Measurements from ENCODE around the gene EPM2AIP1.
"Not testable (repeated sequence)": the region's sequence is repeated elsewhere in the genome, so short reads cannot be mapped to it uniquely, and the experiment has no call there.

The EPM2AIP1 gene

GRCh38 chr3:36954452-36955134 is 38.3 kb downstream of the EPM2AIP1 start:
- DNase-seq, result no peak

- DNase-seq, result not testable (repeated sequence)
Observed at GRCh38 chr3:36947814-36948213, 45.1 kb downstream of the EPM2AIP1 start.

- DNase-seq, result no peak
Observed at GRCh38 chr3:36945333-36945980, 47.5 kb downstream of the EPM2AIP1 start.

- peak in 52 of 58 donors; percentile 5 to 71 (median 36) for DNase-seq
Observed at GRCh38 chr3:36944641-36945270, 48.2 kb downstream of the EPM2AIP1 start, which contains the start of gene TRANK1. Gene TRANK1 (minus strand): TSS chr3:36945054. CDS start chr3:36944809, 245 bp downstream.

GRCh38 chr3:36944012-36944640 is 48.8 kb downstream of the EPM2AIP1 start:
- peak in 52 of 58 donors; percentile 11 to 78 (median 39) for DNase-seq

DNA sequence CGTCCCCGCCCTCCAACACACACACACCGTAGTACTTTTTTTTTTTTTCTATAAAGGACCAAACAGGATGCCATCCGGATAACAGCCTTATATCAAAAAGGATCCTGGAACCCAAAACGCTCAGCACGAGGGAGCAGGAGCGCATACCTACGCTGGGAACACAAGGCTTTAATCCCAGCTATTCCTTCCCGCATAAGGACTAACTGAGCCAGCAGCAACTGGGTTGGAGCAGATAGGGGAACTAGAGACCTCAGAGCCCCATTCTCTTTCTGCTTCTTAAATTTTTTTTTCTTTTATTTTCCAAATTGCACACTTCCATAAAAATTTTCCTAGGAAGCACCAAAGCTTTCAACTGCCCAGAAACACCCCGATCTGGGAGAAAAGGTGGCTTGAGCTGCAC is 49.3 kb downstream of the EPM2AIP1 start:
- no peak for DNase-seq

DNA sequence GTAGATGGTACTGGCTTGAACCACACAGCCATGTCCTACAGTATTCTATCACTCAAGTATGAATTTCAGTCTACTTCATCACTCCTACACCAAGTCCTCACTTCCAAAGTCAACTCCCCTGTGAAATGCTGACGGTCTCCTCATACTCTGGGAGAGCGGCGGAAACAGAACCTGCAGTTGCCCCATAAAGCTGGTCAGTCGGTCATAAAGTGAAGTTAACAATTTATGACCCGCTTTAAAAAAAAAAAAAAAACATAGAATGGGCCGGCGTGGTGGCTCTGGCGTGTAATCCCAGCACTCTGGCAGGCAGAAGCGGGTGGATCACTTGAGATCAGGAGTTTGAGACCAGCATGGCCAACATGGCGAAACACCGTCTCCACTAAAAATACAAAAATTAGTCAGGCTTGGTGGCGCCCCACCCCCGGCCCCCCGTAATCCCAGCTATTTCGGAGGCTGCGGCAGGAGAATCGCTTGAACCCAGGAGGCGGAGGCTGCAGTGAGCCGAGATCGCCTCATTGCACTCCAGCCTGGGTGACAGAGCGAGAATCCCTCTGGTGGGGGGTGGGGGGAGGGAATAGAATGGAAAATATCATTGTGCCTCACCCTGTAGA is 50.2 kb downstream of the EPM2AIP1 start:
- DNase-seq, result no peak

- DNase-seq, result no peak
Observed at GRCh38 chr3:36941658-36942057, 51.3 kb downstream of the EPM2AIP1 start.

DNA sequence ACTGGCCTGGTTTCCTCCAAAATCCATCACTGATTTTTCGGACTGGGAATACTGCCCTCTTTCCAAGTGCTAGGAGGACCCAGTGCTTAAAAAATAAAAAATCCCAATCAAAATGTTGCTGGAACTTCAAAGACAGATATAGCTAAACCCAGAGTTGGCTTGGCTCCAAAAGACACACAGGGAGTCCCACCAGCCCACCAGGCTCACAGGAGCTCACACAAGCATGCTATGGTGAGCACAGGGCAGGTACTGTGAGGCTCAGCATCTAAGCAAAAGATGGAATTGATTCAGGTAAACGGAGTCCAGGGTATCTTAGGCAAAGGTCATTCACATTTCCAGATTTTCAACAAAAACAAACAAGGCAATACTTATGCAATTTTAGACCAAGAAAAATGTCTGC is 51.8 kb downstream of the EPM2AIP1 start:
- DNase-seq, result no peak

- DNase-seq, result no peak
Observed at GRCh38 chr3:36937492-36937891, 55.4 kb downstream of the EPM2AIP1 start.

Measured in anterior cingulate cortex (tissue), 58 donors.